Measurements from ENCODE around the gene OR1I1.

The OR1I1 gene

GRCh38 chr19:15120135-15121026 lies 38.4 kb downstream of the OR1I1 start:
- DNase-seq: no peak

DNA sequence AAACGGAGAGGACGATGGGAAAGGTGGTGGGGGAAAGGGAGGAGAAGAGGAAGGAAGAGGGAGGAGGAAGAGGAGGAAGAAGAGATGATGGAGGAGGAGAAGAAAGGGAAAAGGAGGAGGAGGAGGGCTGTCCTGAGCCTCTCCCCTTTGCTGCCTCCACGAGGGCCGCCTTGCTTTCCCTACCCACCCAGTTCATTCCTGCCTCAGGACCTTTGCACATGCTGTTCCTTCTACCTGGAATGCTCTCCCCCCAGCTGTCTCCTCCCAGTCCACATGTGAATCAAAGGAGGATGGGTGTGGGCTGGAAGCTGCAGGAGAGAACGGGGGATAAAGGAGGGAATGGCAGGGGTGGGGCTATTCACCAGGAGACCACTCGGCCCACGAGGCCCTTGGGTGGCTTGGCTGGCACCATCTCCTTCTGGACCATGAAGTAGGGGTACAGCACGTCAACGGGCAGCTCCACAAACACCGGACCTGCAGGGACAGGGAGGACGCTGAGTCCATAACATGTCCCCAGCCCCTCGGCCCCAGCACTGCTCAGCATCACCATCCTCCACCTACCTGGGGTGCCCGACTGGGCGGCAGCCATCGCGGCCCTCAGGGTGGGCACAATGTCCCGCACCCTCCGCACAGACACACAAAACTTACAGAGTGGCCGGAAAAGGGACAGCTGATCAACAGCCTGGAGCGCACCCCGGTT lies 40.5 kb downstream of the OR1I1 start:
- no peak for DNase-seq

DNA sequence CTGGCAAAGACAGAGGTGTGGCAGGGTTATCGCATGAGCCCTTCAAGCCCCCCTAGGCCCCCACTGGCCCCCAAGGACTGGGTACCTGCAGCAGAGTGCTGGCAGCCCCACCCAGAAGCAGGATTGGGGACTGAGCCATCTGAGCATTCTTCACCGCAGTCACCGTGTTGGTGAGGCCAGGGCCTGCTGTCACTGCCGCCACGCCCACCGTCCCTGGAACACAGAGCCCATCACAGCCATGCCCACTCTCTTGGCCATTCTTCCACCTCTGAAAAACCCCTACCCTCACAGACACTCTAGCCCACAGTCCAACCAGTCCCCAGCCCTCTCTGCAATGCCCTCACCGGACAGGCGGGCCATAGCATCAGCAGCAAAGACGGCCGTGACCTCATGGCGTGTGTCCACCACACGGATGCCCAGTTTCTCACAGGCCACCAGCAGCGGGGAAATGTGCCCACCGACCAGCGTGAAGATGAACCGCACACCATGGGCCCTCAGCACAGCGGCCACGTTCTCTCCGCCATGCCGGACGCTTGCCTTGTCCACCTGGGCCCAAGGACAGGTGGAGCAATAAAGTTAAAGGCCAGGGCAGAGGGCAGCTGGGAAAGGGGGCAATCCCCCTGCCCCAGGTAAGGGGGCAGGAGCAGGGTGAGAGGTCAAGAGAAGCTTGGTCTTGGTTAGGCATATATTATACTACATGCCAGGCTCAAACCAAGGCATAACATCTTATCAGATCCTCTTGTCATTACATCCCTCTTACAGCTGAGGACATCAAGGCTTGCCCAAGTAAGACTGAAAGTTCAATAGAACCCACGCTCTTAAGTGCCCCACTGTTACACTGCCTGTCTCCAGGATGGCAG lies 41.2 kb downstream of the OR1I1 start:
- no peak for DNase-seq

- peak; percentile 52 for DNase-seq
These were observed 41.9 kb downstream of the OR1I1 start for GRCh38 chr19:15123900-15124299.

- peak; percentile 19 for DNase-seq
These were observed 42.7 kb downstream of the OR1I1 start for GRCh38 chr19:15124572-15125231.

DNA sequence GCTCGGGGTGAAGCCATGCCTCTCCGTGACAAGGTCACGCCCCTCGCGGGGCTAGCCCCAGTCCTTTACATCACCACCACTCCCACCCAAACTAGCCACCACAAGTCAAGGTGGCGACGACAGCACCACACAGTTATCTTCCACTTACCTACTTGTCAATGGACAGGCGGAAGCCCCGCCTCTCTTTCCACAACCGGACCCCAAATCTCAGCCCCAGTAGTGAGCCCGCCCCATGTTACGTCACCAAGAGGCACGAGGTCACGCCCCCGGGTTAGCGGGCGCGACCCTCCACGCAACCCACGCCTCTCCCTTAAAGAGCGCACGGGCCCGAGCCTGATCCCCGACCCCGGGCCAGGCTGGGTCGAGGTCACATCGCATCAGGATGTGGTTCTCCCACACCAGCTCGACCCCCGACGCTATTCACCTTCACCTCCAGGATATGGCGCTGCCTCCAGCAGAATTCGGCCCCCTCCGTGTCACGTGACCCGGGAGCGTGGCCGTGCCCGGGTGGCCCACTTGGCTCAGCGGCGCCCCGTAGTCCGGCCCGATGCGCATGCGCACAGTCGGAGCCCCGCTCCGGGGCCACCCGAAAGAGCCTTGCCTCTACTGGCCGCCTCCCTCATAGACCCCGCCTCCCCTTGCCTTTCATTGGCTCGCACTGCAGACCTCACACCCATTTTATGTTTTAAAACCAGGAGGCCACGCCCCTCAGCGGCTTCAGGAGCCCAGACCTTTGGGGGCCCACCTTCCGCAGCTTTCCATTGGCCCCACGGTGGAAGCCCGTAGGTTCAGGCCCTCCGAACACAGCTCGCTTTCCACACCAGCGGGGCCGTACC lies 43.4 kb downstream of the OR1I1 start:
- peak; percentile 99 for DNase-seq

DNA sequence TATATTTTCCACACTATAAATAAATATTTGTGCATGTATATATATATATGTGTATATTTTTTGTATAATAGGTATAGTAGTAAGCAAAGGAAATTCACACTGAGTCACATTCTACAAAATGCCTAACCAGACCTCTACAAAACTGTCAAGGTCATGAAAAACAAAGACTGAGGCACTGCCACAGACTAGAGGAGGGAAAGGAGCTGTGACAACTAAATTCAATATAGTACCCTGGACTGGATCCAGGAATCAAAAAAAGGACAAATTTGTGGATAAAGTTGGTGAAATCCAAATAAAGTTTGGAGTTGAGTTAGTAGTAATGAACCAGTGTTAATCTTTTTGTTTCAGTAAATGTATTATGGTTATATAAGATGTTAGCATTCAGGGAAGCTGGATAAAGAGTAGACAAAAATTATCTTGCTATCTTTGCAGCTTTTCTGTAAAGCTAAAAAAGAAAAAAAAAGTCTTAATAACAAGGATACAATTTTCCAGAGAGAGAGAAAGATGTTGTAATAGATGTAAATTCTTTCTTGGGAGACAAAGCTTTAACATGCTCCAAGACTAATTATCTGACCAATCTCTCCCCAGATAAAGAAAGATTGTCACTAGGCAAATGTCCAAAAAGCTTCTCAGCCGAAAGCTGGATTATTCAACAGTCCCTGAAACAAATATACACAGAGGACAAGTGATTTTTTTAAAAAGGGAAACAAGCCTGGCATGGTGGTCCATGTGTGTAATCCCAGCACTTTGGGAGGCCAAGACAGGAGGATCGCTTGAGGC lies 44.3 kb downstream of the OR1I1 start:
- no peak for DNase-seq

- no peak for DNase-seq
These were observed 46.3 kb downstream of the OR1I1 start for GRCh38 chr19:15128162-15128770.

DNA sequence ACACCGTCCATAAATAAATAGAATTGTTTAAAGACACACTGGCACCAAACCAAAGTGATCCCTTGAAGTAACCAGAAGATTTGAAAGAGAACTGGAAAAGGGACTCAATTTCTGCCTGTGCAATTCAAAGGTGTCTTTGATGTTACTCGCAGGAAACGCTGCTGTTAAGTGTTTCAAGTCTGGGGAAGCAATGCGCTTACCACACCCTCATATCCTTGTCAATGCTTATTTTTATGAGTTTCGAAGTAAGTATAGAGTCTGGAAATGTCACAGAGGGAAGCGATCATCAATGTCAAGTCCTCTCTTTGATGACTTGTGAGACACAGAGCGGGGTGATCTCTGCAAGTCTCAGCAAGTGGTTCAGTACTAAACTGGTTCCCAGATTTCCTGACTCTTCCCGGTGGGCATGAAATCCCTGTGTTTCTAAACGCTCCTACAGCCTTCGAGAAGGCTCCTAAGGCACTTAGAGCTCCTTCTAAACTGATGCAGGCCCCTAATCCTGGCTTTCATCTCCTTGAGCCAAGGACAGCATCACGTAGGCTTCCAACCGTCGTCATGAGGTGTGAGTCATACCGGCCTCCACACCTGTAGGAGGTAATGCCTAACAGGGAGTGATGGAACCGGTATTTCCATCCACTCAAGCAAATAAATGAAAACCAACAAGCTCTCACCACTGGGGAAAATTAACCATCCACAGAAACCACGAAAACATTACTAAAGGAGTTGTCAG lies 48.0 kb downstream of the OR1I1 start:
- DNase-seq: no peak

DNA sequence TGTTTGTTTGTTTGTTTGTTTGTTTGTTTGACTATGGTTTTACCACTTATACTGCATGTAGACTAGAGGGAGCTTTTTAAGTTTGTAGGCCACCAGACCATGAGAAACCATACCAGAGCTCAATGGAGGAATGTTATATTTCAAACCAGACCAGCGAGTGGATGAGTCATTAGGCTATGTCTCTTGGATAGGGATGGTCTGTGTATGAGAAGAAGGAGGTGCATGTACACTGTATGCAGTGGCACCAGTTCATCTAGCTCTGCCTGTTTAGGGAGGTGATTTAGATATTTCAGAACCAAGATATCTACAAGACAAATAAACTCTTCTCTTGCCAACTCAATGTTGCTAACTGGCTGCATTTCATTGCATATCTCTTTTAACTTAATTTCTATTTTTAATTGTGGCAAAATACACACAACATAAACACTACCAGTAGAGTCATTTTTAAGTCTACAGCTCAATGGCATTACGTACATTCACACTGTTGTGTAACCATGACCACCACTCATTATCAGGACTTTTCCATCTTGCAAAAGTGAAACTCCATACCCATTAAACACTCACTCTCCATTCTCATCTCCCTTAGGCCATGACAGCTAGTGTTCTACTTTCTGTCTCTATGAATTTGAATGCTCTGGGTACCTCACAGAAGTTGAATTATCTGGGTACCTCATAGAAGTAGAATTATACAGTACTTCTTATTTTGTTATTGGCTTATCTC lies 54.4 kb downstream of the OR1I1 start:
- DNase-seq: no peak

DNA sequence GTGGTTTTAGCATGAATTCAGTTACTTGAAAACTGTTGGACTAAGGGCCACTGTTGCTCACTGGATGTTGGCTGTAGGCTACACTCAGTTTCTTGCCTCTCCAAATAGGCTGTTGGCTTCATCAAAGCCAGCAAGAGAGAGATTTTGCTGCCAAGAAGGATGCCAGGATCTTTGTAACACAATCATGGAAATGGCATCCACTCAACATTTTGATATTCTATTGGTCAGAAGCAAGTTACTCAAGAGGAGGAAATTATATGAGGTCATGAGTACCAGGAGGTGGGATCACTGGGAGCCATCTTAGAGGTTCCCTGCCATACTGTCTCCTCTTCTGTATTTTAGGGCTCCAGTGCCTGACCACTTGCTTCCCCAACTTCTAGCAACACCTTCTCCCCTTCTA lies 55.8 kb downstream of the OR1I1 start:
- DNase-seq: no peak

DNA sequence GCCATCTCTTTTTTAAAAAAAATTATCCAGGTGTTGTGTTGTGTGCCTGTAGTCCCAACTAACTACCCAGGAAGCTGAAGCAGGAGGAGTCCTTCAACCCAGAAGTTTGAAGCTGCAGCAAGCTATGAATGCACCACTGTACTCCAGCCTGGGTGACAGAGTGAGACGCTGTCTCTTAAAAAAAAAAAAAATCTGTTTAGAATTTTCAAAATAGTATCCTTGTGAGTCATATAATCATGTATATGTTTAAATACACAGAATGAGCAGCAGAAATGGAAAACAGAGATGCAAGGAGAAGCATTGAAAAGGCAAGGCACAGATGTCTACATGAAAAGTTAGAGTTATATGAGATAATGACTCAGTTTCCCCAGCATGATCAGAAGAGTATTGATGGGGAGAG lies 56.4 kb downstream of the OR1I1 start:
- DNase-seq: no peak

- no peak for DNase-seq
These were observed 59.1 kb downstream of the OR1I1 start for GRCh38 chr19:15141143-15141542.

- no peak for DNase-seq
These were observed 60.3 kb downstream of the OR1I1 start for GRCh38 chr19:15142313-15142712.
